Ovary (tissue), 9 donors: ENCODE measurements around the gene UGCG. TPM values are rescaled to one million over a fixed set of nuclear protein-coding genes. Genes with fewer than 3 reads are reported as not detected.

Source experiments
- DNase-seq, 5 donors: peaks; one replicate each; pipeline ENCODE4 v3.0.0-alpha.2; 2019 to 2020
- H3K27ac ChIP-seq, 2 donors: fragments of 200-600 bp; one replicate each; pipeline versions ENCODE4 v1.5.1 to v1.8.0; 2019 to 2022
- H3K27me3 ChIP-seq: fragments of 200-600 bp; one replicate; pipeline ENCODE4 v1.8.0; 2022
- H3K36me3 ChIP-seq: fragments of 200-600 bp; sonication (generic); one replicate; pipeline ENCODE4 v1.5.1; 2019
- H3K4me1 ChIP-seq: one replicate; pipeline ENCODE4 v1.8.1; 2013; ENCODE audit warnings: mild to moderate bottlenecking, moderate library complexity; ENCODE audit not compliant: insufficient read depth
- H3K4me3 ChIP-seq: fragments of 200-600 bp; sonication (generic); one replicate; pipeline ENCODE4 v1.5.1; 2017
- H3K9me3 ChIP-seq, 2 donors: fragments of 200-600 bp in 1 of 2; sonication (generic) in 1 of 2; one replicate each; pipeline versions ENCODE4 v1.5.1 to v1.8.1; 2013 to 2019; ENCODE audit warnings: mild to moderate bottlenecking in 1 of 2, moderate library complexity in 1 of 2
- EP300 ChIP-seq: sonication (generic); formaldehyde crosslinking; IDR thresholded peaks from one replicate; pipeline ENCODE4 v1.6.1; 2017; ENCODE audit warnings: antibody characterized with exemption
- POLR2A ChIP-seq: fragments of 450-650 bp; IDR thresholded peaks from one replicate; pipeline ENCODE4 v1.6.1; 2017; ENCODE audit warnings: antibody characterized with exemption, mild to moderate bottlenecking, moderate library complexity
- WGBS, 3 donors: extraction: QIAGEN DNeasy Blood & Tissue Kit in 1 of 3; methylation state at CpG; one replicate each; pipeline versions ENCODE4 v1.1.5 to v1.1.7; 2013 to 2017; 5-methylcytosine and 5-hydroxymethylcytosine counted together
- intact Hi-C, 4 donors: fragments of 100-400 bp; cut with DNase I; formaldehyde crosslinking; loops; one replicate each; pipeline versions ENCODE4 v1.11.0 to v1.15.1; 2022 to 2023
- polyA plus RNA-seq, 2 donors: library from polyadenylated mRNA; stranded (reverse); fragments of 200-250 nt in 1 of 2; fragments of 350-450 nt in 1 of 2; fragmentation: Illumina TruSeq in 1 of 2; extraction: RNeasy Lipid Tissue Mini Kit (QIAGEN cat#74804) in 1 of 2; gene quantifications; one replicate each; pipeline ENCODE4 v1.2.3, GENCODE V29; 2013 to 2014
- total RNA-seq, 7 donors: library from RNA; depleted of rRNA in 2 of 7; stranded (reverse); fragments of >200 nt in 2 of 7; fragmentation: NEBNext Ultra II Directional in 3 of 7; extraction: Animal tissue kit (Norgen Biotek cat#: 25700) in 3 of 7; gene quantifications; one replicate each; pipeline versions ENCODE4 v1.1.0 to v1.2.4, GENCODE V29; 2016 to 2023
- TF ChIP-seq, protein P1 (sequence below), 3 donors: fragments of 450-650 bp in 2 of 3; fragments of 200-600 bp in 1 of 3; IDR thresholded peaks; one replicate each; pipeline versions ENCODE4 v1.5.1 to v1.8.0; 2016 to 2022; ENCODE audit warnings: antibody characterized with exemption in 3 of 3, mild to moderate bottlenecking in 1 of 3
- donor health status: DM: no; HTN: no; CAD: no; lungs with moderate emphysema.
- donor health status: DM: no; HTN: no; CAD: no.
- donor health status: Bipolar disorder and iron deficiency.
- donor health status: DM: yes; HTN: yes; CAD: no.
- donor health status: DM: no; HTN: no; CAD: no.
- donor health status: DM: yes; HTN: yes; CAD: no.

Gene UGCG
- total and polyA plus RNA-seq, 9 donors = 13.1 to 74.1 (median 19.8) TPM

- WGBS, 3 donors = 4 to 6% (median 5%) methylated on average over 12 of the region's 12 CpGs
Measured at GRCh38 chr9:111897601-111898137, 1.1 kb downstream of the UGCG start.

DNA sequence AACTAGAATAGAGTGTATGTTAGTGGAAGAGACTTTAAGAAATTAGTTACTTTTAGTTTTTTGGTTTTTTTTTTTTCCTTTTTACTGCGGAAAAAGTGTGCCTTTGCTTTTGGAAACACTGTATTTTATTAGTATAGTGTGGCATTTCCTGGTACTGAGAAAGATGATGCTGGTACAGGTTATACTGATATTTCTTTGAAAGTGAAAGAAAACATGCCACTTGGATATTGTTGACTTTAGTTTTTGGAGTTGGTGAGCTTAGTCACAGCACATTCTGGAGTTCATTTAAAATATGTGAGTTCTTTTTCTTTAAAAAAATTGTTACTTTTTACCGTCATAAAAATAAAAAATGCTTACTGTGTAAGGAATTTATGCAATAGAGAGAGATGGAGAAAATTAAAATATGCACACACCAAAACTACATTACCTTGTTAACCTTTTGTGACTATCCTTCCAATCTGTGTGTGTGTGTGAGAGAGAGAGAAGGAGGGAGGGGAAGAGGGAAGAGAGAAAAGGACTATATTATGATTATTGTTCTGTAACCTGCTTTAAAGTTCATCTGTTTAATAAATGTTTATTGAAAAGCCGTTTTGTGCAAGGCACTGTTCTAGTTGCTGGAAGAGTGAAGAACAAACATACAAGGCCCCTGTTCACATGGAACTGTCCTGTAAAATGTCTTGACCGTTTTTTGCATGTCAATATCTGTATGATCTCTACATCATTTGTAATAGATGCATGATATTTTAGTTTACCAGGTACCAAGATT lies 1.9 kb downstream of the UGCG start:
- H3K4me1 ChIP-seq = peaks cover 19% of the 10 kb centered on the region
- WGBS, 3 donors = 8 to 11% (median 11%) methylated on average over 4 of the region's 4 CpGs

More at GRCh38 chr9:111897601-111898137, 1.1 kb downstream of the UGCG start:
- no peak for DNase-seq
- intact Hi-C loops = loop anchor here in 2 of 4 donors (5.0 to 10.0 kb wide), 3 partner anchors 175 to 1815 kb away; partner anchors contain the start of gene ZFP37 (in 1 of the 2)
- H3K9me3 ChIP-seq = no peaks in the 10 kb centered on the region
- no peaks in the 10 kb centered on the region for H3K27me3 ChIP-seq
- no peaks in the 10 kb centered on the region for H3K36me3 ChIP-seq
- peak overlapping the region; percentile 86 for H3K4me3 ChIP-seq
- TF ChIP-seq EP300 (no peak), POLR2A (no peak)
- TF ChIP-seq, protein P1, sequence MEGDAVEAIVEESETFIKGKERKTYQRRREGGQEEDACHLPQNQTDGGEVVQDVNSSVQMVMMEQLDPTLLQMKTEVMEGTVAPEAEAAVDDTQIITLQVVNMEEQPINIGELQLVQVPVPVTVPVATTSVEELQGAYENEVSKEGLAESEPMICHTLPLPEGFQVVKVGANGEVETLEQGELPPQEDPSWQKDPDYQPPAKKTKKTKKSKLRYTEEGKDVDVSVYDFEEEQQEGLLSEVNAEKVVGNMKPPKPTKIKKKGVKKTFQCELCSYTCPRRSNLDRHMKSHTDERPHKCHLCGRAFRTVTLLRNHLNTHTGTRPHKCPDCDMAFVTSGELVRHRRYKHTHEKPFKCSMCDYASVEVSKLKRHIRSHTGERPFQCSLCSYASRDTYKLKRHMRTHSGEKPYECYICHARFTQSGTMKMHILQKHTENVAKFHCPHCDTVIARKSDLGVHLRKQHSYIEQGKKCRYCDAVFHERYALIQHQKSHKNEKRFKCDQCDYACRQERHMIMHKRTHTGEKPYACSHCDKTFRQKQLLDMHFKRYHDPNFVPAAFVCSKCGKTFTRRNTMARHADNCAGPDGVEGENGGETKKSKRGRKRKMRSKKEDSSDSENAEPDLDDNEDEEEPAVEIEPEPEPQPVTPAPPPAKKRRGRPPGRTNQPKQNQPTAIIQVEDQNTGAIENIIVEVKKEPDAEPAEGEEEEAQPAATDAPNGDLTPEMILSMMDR (IDR thresholded peaks at IDR 0.05) = no peak
- H3K27ac ChIP-seq = peak overlapping the region; percentile 82 to 83
- peaks cover 13% of the 10 kb centered on the region for H3K4me1 ChIP-seq

GRCh38 chr9:111900151-111900857 lies 3.7 kb downstream of the UGCG start:
- no peak for DNase-seq
- no peak overlapping the region for H3K27ac ChIP-seq
- H3K36me3 ChIP-seq = no peaks in the 10 kb centered on the region
- WGBS, 3 donors = 65 to 70% (median 66%) methylated on average over 6 of the region's 6 CpGs
- H3K4me3 ChIP-seq = no peak overlapping the region
- peaks cover 26% of the 10 kb centered on the region for H3K4me1 ChIP-seq
- no peaks in the 10 kb centered on the region for H3K9me3 ChIP-seq
- intact Hi-C loops = no loop called here
- no peaks in the 10 kb centered on the region for H3K27me3 ChIP-seq
- TF ChIP-seq, protein P1 (IDR thresholded peaks at IDR 0.05) = no peak
- TF ChIP-seq EP300 = no peak
- TF ChIP-seq POLR2A = no peak

More for the DNA sequence above, 1.9 kb downstream of the UGCG start:
- no peaks in the 10 kb centered on the region for H3K27me3 ChIP-seq
- no peaks in the 10 kb centered on the region for H3K9me3 ChIP-seq
- H3K27ac ChIP-seq = peak overlapping the region in 1 of 2 donors; percentile 83
- DNase-seq = no peak
- peak overlapping the region; percentile 86 for H3K4me3 ChIP-seq
- intact Hi-C loops = loop anchor here in 2 of 4 donors (5.0 to 10.0 kb wide), 3 partner anchors 174 to 1816 kb away; partner anchors contain the start of gene ZFP37 (in 1 of the 2)
- no peak for TF ChIP-seq POLR2A
- TF ChIP-seq, protein P1 (IDR thresholded peaks at IDR 0.05) = no peak
- TF ChIP-seq EP300 = no peak
- no peaks in the 10 kb centered on the region for H3K36me3 ChIP-seq

DNA sequence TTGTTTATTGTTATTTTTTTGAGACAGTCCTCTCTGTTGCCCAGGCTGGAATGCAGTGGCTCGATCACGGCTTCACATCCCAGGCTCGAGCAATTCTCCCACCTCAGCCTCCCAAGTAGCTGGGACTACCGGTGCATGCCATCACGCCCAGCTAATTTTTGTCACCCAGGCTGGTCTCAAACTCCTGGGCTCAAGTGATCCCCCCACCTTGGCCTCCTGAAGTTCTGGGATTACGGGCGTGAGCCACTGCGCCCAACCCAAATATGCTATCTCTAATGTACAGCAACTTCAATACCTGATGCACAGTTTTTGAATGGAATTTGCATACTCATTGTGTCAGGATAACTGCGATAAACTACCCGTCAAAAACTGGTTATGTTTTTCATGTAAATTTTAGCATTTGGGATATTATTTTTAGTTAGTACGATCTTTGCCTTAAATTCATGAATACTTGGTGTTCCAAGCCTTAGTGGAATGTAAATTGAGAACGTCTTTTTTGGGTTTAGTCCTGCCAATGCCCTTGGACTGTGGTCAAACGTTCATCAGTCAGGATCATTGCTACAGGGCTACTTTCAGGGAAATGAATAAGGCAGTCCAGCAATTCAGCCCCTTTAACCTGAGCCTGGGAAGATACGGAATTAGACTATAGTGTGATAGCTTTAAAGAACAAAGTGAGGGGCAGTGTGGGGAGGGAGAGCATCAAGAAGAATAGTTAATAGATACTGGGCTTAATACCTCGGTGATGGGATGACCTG lies 4.4 kb downstream of the UGCG start:
- no peaks in the 10 kb centered on the region for H3K27me3 ChIP-seq
- no peak overlapping the region for H3K4me3 ChIP-seq
- no peak overlapping the region for H3K27ac ChIP-seq
- no peak for TF ChIP-seq POLR2A
- TF ChIP-seq, protein P1 (IDR thresholded peaks at IDR 0.05) = no peak
- no peak for TF ChIP-seq EP300
- WGBS, 3 donors = 38 to 53% (median 43%) methylated on average over 15 of the region's 15 CpGs
- no peak for DNase-seq
- no peaks in the 10 kb centered on the region for H3K9me3 ChIP-seq
- intact Hi-C loops = no loop called here
- H3K36me3 ChIP-seq = no peaks in the 10 kb centered on the region
- peaks cover 25% of the 10 kb centered on the region for H3K4me1 ChIP-seq
